RWPE2 (cell line): ENCODE results near the gene NXT1.

Source experiments
- ATAC-seq: fragments of 200-7000 bp; cut with Tn5 transposase; 3 replicates; pipeline ENCODE4 v1.9.1; 2021; ENCODE audit warnings: low read depth
- DNase-seq: peaks from one replicate; pipeline ENCODE4 v3.0.0-alpha.2; 2020; ENCODE audit warnings: low spot score
- H3K27ac ChIP-seq: fragments of 450-650 bp; 2 replicates; pipeline ENCODE4 v1.5.1; 2017; ENCODE audit warnings: mild to moderate bottlenecking; ENCODE audit not compliant: poor library complexity, severe bottlenecking
- H3K27me3 ChIP-seq: fragments of 250-450 bp; sonication (Bioruptor Pico); 2 replicates; pipeline ENCODE4 v1.5.1; 2021; ENCODE audit warnings: mild to moderate bottlenecking, moderate library complexity; ENCODE audit not compliant: insufficient read depth, poor library complexity, severe bottlenecking
- H3K36me3 ChIP-seq: fragments of 250-450 bp; sonication (Bioruptor Pico); 2 replicates; pipeline ENCODE4 v1.5.1; 2020; ENCODE audit warnings: low read depth, mild to moderate bottlenecking, moderate library complexity
- H3K4me1 ChIP-seq: fragments of 250-450 bp; sonication (Bioruptor Pico); 2 replicates; pipeline ENCODE4 v1.5.1; 2021; ENCODE audit warnings: mild to moderate bottlenecking, moderate library complexity; ENCODE audit not compliant: insufficient read depth, poor library complexity, severe bottlenecking
- H3K4me3 ChIP-seq: fragments of 250-450 bp; sonication (Bioruptor Pico); 2 replicates; pipeline ENCODE4 v1.5.1; 2021; ENCODE audit warnings: mild to moderate bottlenecking, moderate library complexity; ENCODE audit not compliant: severe bottlenecking
- H3K9me3 ChIP-seq: fragments of 250-450 bp; sonication (Bioruptor Pico); 2 replicates; pipeline ENCODE4 v1.5.1; 2021; ENCODE audit warnings: mild to moderate bottlenecking, moderate library complexity; ENCODE audit not compliant: severe bottlenecking
- CTCF ChIP-seq: fragments of 450-650 bp; IDR thresholded peaks from one replicate; pipeline ENCODE4 v1.5.1; 2017; ENCODE audit warnings: mild to moderate bottlenecking, moderate library complexity; ENCODE audit not compliant: poor library complexity, severe bottlenecking

NXT1 gene

GRCh38 chr20:23350196-23350903, at the start of gene NXT1:
TSS of gene NXT1 (plus strand) at chr20:23350791. CDS start at chr20:23354042, 3,251 bp downstream.
- H3K36me3 ChIP-seq: peaks cover 21% of the 10 kb centered on the region

GRCh38 chr20:23301436-23302050, 49.0 kb upstream of the NXT1 start:
- Histone ChIP-seq H3K27me3 (no peaks in the 10 kb centered on the region), H3K27ac (no peak overlapping the region), H3K4me3 (no peak overlapping the region), H3K36me3 (no peaks in the 10 kb centered on the region), H3K9me3 (no peaks in the 10 kb centered on the region), H3K4me1 (no peaks in the 10 kb centered on the region)
- ATAC-seq (no peak), DNase-seq (peak; percentile 46)
- TF ChIP-seq CTCF: no peak

More at GRCh38 chr20:23350196-23350903, at the start of gene NXT1:
- peaks cover 13% of the 10 kb centered on the region for H3K4me1 ChIP-seq
- ATAC-seq: peak; percentile 91
- no peaks in the 10 kb centered on the region for H3K9me3 ChIP-seq
- peak; percentile 10 for TF ChIP-seq CTCF
- H3K27me3 ChIP-seq: no peaks in the 10 kb centered on the region
- peak; percentile 97 for DNase-seq
- H3K27ac ChIP-seq: peak within 1 kb of the TSS; percentile 91
- peak within 1 kb of the TSS; percentile 87 for H3K4me3 ChIP-seq

GRCh38 chr20:23302386-23302785, 48.2 kb upstream of the NXT1 start:
- DNase-seq: peak; percentile 28
- no peaks in the 10 kb centered on the region for H3K9me3 ChIP-seq
- ATAC-seq: no peak
- H3K27ac ChIP-seq: no peak overlapping the region
- no peaks in the 10 kb centered on the region for H3K36me3 ChIP-seq
- no peak overlapping the region for H3K4me3 ChIP-seq
- H3K27me3 ChIP-seq: no peaks in the 10 kb centered on the region
- TF ChIP-seq CTCF: no peak
- no peaks in the 10 kb centered on the region for H3K4me1 ChIP-seq

- Histone ChIP-seq H3K36me3 (no peaks in the 10 kb centered on the region), H3K9me3 (no peaks in the 10 kb centered on the region), H3K27me3 (no peaks in the 10 kb centered on the region), H3K4me1 (no peaks in the 10 kb centered on the region), H3K27ac (no peak overlapping the region), H3K4me3 (no peak overlapping the region)
- ATAC-seq (no peak), DNase-seq (no peak)
- TF ChIP-seq CTCF: no peak
These were observed 47.8 kb upstream of the NXT1 start for GRCh38 chr20:23302801-23303200.
